OCI-LY1 (cell line): Measurements from ENCODE around the gene GNG11.

Experiments
- H2AFZ ChIP-seq: fragments of 200-600 bp; sonication (generic), shearing (Covaris generic); 2 replicates; pipeline ENCODE4 v1.6.0; 2014; ENCODE audit warnings: antibody characterized with exemption, mild to moderate bottlenecking, low read length
- H3F3A ChIP-seq: fragments of 200-600 bp; sonication (generic), shearing (Covaris generic); 2 replicates; pipeline ENCODE4 v1.6.0; 2014; ENCODE audit warnings: mild to moderate bottlenecking, antibody characterized with exemption, low read length, moderate library complexity; ENCODE audit not compliant: insufficient read depth
- H3K27ac ChIP-seq: fragments of 200-600 bp; sonication (generic); 2 replicates; pipeline ENCODE4 v1.5.1; 2014; ENCODE audit warnings: low read length, mixed run types, mild to moderate bottlenecking, low read depth; ENCODE audit not compliant: poor library complexity, severe bottlenecking
- H3K27me3 ChIP-seq: fragments of 200-600 bp; sonication (generic); 2 replicates; pipeline ENCODE4 v1.6.0; 2014; ENCODE audit warnings: antibody characterized with exemption, mild to moderate bottlenecking, low read length, moderate library complexity; ENCODE audit not compliant: insufficient read depth
- H3K36me3 ChIP-seq: fragments of 200-600 bp; sonication (generic); 2 replicates; pipeline ENCODE4 v1.6.1; 2014; ENCODE audit warnings: mild to moderate bottlenecking, antibody characterized with exemption, low read length, moderate library complexity, mixed read lengths; ENCODE audit not compliant: insufficient read depth
- H3K4me1 ChIP-seq: fragments of 200-600 bp; sonication (generic); 2 replicates; pipeline ENCODE4 v1.5.1; 2014; ENCODE audit warnings: mild to moderate bottlenecking, low read length, moderate library complexity; ENCODE audit not compliant: insufficient read depth, severe bottlenecking
- H3K4me2 ChIP-seq: fragments of 200-600 bp; sonication (generic), shearing (Covaris generic); 2 replicates; pipeline ENCODE4 v1.6.1; 2014; ENCODE audit warnings: low read length
- H3K4me3 ChIP-seq: fragments of 200-600 bp; sonication (generic); 2 replicates; pipeline ENCODE4 v1.5.1; 2014; ENCODE audit warnings: low read length, low read depth, mild to moderate bottlenecking, mixed read lengths; ENCODE audit not compliant: poor library complexity, severe bottlenecking
- H3K79me2 ChIP-seq: fragments of 200-600 bp; shearing (Covaris generic); 2 replicates; pipeline ENCODE4 v1.6.1; 2016; ENCODE audit warnings: mixed run types, low read length, mixed read lengths; ENCODE audit not compliant: insufficient read depth
- H3K9ac ChIP-seq: fragments of 200-600 bp; sonication (generic), shearing (Covaris generic); 2 replicates; pipeline ENCODE4 v1.6.1; 2014; ENCODE audit warnings: mild to moderate bottlenecking, low read length, mixed read lengths
- H3K9me2 ChIP-seq: fragments of 200-600 bp; sonication (generic), shearing (Covaris generic); 2 replicates; pipeline ENCODE4 v1.6.1; 2014; ENCODE audit warnings: low read depth, mild to moderate bottlenecking, low read length, mixed read lengths
- H3K9me3 ChIP-seq: fragments of 200-600 bp; shearing (Covaris generic); 2 replicates; pipeline ENCODE4 v1.6.1; 2014; ENCODE audit warnings: low read length, mixed read lengths
- H4K20me1 ChIP-seq: fragments of 200-600 bp; sonication (generic), shearing (Covaris generic); 2 replicates; pipeline ENCODE4 v1.6.0; 2016; ENCODE audit warnings: mild to moderate bottlenecking, low read length; ENCODE audit not compliant: insufficient read depth
- EZH2 ChIP-seq: fragments of 200-600 bp; sonication (generic), shearing (Covaris generic); IDR thresholded peaks from 2 replicates; pipeline ENCODE4 v1.8.0; 2017; ENCODE audit warnings: borderline replicate concordance, mixed run types, mild to moderate bottlenecking, antibody characterized with exemption, low read length, moderate library complexity, mixed read lengths
- TF ChIP-seq, protein P1 (sequence below): fragments of 200-600 bp; sonication (generic), shearing (Covaris generic); IDR thresholded peaks from 2 replicates; pipeline ENCODE4 v1.5.1; 2017; ENCODE audit warnings: mild to moderate bottlenecking, antibody characterized with exemption, low read length, moderate library complexity, mixed read lengths

The GNG11 gene

DNA sequence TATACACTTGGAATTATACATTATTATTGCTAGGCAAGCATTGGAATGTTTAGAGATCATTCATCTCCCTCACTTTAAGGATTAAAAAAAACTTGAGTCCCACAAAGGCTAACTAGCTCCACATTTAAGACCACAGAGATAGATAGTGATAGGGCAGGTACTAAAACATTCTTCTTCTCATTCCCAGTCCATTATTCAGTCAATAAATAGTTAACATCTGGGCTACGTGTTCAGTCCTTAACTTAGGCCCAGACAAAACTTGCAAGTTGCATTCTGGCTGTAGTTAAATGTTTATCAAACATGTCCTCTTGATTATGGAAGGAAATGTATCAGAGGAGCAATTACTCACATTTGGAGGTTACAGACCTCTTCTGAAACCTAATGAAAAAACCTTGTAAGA lies 2.4 kb downstream of the GNG11 start:
- Histone ChIP-seq H2AFZ (no peak overlapping the region), H3K4me1 (peaks cover 52% of the 10 kb centered on the region), H3K9ac (peak overlapping the region; percentile 3; the same call in 1 of the 2 replicates), H3K9me3 (no peaks in the 10 kb centered on the region), H3K4me2 (peak overlapping the region; percentile 56; the same call in 1 of the 2 replicates), H3K36me3 (no peaks in the 10 kb centered on the region), H3F3A (no peaks in the 10 kb centered on the region), H3K27me3 (no peaks in the 10 kb centered on the region), H3K4me3 (peak overlapping the region; percentile 59), H4K20me1 (no peaks in the 10 kb centered on the region), H3K79me2 (no peaks in the 10 kb centered on the region), H3K9me2 (no peaks in the 10 kb centered on the region), H3K27ac (peak overlapping the region; percentile 3)
- TF ChIP-seq, protein P1, sequence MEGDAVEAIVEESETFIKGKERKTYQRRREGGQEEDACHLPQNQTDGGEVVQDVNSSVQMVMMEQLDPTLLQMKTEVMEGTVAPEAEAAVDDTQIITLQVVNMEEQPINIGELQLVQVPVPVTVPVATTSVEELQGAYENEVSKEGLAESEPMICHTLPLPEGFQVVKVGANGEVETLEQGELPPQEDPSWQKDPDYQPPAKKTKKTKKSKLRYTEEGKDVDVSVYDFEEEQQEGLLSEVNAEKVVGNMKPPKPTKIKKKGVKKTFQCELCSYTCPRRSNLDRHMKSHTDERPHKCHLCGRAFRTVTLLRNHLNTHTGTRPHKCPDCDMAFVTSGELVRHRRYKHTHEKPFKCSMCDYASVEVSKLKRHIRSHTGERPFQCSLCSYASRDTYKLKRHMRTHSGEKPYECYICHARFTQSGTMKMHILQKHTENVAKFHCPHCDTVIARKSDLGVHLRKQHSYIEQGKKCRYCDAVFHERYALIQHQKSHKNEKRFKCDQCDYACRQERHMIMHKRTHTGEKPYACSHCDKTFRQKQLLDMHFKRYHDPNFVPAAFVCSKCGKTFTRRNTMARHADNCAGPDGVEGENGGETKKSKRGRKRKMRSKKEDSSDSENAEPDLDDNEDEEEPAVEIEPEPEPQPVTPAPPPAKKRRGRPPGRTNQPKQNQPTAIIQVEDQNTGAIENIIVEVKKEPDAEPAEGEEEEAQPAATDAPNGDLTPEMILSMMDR, result no peak
- no peak for TF ChIP-seq EZH2

DNA sequence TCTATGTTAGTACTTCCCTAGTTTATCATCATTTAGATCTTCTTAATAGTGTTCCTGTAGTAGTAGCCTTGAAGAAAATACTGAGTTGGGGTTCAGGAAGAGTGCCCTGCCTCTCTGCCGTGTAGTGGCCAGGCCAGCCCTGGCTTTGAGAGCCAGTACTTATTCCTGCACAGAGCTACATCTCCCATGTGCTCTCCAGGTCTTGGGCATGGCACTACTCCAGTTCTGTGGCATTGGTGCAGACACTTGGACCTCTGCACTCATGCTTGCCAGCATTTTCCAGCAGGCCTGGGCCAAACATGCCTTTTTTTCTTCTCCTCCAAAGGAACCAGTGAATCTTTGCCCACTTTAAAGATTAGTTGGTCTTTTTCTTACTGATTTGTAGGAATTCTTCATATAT lies 5.3 kb downstream of the GNG11 start:
- no peak overlapping the region for H2AFZ ChIP-seq
- no peak overlapping the region for H3K4me2 ChIP-seq
- no peaks in the 10 kb centered on the region for H3K9me2 ChIP-seq
- no peak overlapping the region for H3K4me3 ChIP-seq
- no peak overlapping the region for H3K9ac ChIP-seq
- H3K79me2 ChIP-seq, result no peaks in the 10 kb centered on the region
- H3K4me1 ChIP-seq, result peaks cover 35% of the 10 kb centered on the region
- H4K20me1 ChIP-seq, result no peaks in the 10 kb centered on the region
- H3K36me3 ChIP-seq, result no peaks in the 10 kb centered on the region
- TF ChIP-seq, protein P1, result no peak
- no peak for TF ChIP-seq EZH2
- H3K9me3 ChIP-seq, result no peaks in the 10 kb centered on the region
- H3F3A ChIP-seq, result no peaks in the 10 kb centered on the region
- no peaks in the 10 kb centered on the region for H3K27me3 ChIP-seq
- no peak overlapping the region for H3K27ac ChIP-seq

DNA sequence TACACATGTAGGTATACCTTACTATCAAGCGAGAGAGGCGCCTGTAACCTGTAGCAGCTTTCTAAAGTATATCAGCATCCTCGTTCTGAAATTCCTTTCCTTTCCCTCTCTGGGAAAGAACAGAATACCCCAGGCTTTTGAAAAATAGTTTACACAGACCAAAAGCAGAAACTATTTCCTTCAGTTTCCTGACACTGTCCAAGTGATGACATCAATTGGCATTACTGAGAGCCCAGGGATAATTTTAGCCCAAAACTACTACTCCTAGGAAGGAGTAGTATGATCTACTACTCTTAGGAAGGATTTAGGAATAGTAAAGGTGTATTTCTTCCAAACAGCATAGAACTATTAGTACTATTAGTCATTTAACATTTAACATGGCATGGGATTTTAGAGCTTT lies 6.0 kb downstream of the GNG11 start:
- no peaks in the 10 kb centered on the region for H3K36me3 ChIP-seq
- H3K9me2 ChIP-seq, result no peaks in the 10 kb centered on the region
- no peaks in the 10 kb centered on the region for H3K79me2 ChIP-seq
- H3F3A ChIP-seq, result no peaks in the 10 kb centered on the region
- H3K4me1 ChIP-seq, result peaks cover 27% of the 10 kb centered on the region
- H3K4me2 ChIP-seq, result no peak overlapping the region
- H3K4me3 ChIP-seq, result no peak overlapping the region
- no peaks in the 10 kb centered on the region for H4K20me1 ChIP-seq
- TF ChIP-seq EZH2, result no peak
- TF ChIP-seq, protein P1, result no peak
- H3K27me3 ChIP-seq, result no peaks in the 10 kb centered on the region
- no peak overlapping the region for H2AFZ ChIP-seq
- H3K9ac ChIP-seq, result no peak overlapping the region
- H3K9me3 ChIP-seq, result no peaks in the 10 kb centered on the region
- no peak overlapping the region for H3K27ac ChIP-seq
